Breast epithelium (tissue), 4 donors: ENCODE measurements around the gene ZC3H14. TPM values are rescaled to one million over a fixed set of nuclear protein-coding genes. Genes with fewer than 3 reads are reported as not detected.

Experiments used
- DNase-seq, 2 donors: peaks; one replicate each; pipeline ENCODE4 v3.0.0-alpha.2; 2019; ENCODE audit warnings: low spot score in 2 of 2
- H3K27ac ChIP-seq, 2 donors: fragments of 200-600 bp; sonication (generic) in 1 of 2; one replicate each; pipeline ENCODE4 v1.5.1; 2016 to 2019; ENCODE audit warnings: mild to moderate bottlenecking in 1 of 2
- H3K27me3 ChIP-seq, 2 donors: fragments of 200-600 bp; sonication (generic) in 1 of 2; one replicate each; pipeline versions ENCODE4 v1.5.1 to v1.6.0; 2017 to 2019; ENCODE audit warnings: control low read depth in 1 of 2, mild to moderate bottlenecking in 1 of 2
- H3K36me3 ChIP-seq: fragments of 200-600 bp; one replicate; pipeline ENCODE4 v1.5.1; 2019
- H3K4me1 ChIP-seq, 2 donors: fragments of 200-600 bp; sonication (generic); one replicate each; pipeline ENCODE4 v1.5.1; 2016 to 2019; ENCODE audit warnings: control low read depth in 1 of 2
- H3K4me3 ChIP-seq, 3 donors: fragments of 200-600 bp; sonication (generic); 1 replicate in 2 of 3; 2 replicates in 1 of 3; pipeline ENCODE4 v1.5.1; 2016 to 2019; ENCODE audit warnings: mild to moderate bottlenecking in 3 of 3, moderate library complexity in 2 of 3
- H3K9me3 ChIP-seq, 2 donors: fragments of 200-600 bp; sonication (generic) in 1 of 2; one replicate each; pipeline ENCODE4 v1.5.1; 2016 to 2019; ENCODE audit warnings: control low read depth in 1 of 2
- CTCF ChIP-seq, 3 donors: fragments of 450-650 bp; IDR thresholded peaks; one replicate each; pipeline ENCODE4 v1.5.1; 2016 to 2017; ENCODE audit warnings: antibody characterized with exemption in 3 of 3, mild to moderate bottlenecking in 3 of 3, moderate library complexity in 3 of 3
- POLR2A ChIP-seq: fragments of 450-650 bp; IDR thresholded peaks from one replicate; pipeline ENCODE4 v1.6.1; 2016; ENCODE audit warnings: antibody characterized with exemption, mild to moderate bottlenecking, moderate library complexity
- POLR2AphosphoS5 ChIP-seq, 3 donors: sonication (generic); formaldehyde crosslinking; IDR thresholded peaks; one replicate each; pipeline ENCODE4 v1.6.1; 2017; ENCODE audit warnings: antibody characterized with exemption in 3 of 3
- intact Hi-C: fragments of 100-400 bp; cut with DNase I; formaldehyde crosslinking; loops from one replicate; pipeline ENCODE4 v1.15.1; 2023; ENCODE audit warnings: low total_unique reads
- total RNA-seq, 3 donors: library from RNA; depleted of rRNA; stranded (reverse); fragments of >200 nt; gene quantifications; one replicate each; pipeline ENCODE4 v1.1.0, GENCODE V29; 2016

ZC3H14 gene
- total RNA-seq, 3 donors from 2014 or later, result 75.7 to 102 (median 76.7) TPM

GRCh38 chr14:88535813-88536212 is 27.0 kb upstream of the ZC3H14 start:
- Histone ChIP-seq H3K27me3 (no peaks in the 10 kb centered on the region), H3K9me3 (no peaks in the 10 kb centered on the region), H3K4me3 (no peak overlapping the region), H3K27ac (no peak overlapping the region), H3K36me3 (no peaks in the 10 kb centered on the region), H3K4me1 (no peaks in the 10 kb centered on the region)
- intact Hi-C loops, result no loop called here
- no peak for TF ChIP-seq CTCF (IDR thresholded peaks at IDR 0.05)
- TF ChIP-seq POLR2A, result no peak
- TF ChIP-seq POLR2AphosphoS5 (IDR thresholded peaks at IDR 0.05), result no peak
- no peak for DNase-seq

GRCh38 chr14:88541324-88541723 is 21.5 kb upstream of the ZC3H14 start:
- no peak overlapping the region for H3K27ac ChIP-seq
- intact Hi-C loops, result no loop called here
- no peak for DNase-seq
- H3K9me3 ChIP-seq, result no peaks in the 10 kb centered on the region
- TF ChIP-seq POLR2AphosphoS5 (IDR thresholded peaks at IDR 0.05), result no peak
- no peaks in the 10 kb centered on the region for H3K4me1 ChIP-seq
- H3K27me3 ChIP-seq, result no peaks in the 10 kb centered on the region
- no peaks in the 10 kb centered on the region for H3K36me3 ChIP-seq
- H3K4me3 ChIP-seq, result no peak overlapping the region

GRCh38 chr14:88542857-88543795 is 19.7 kb upstream of the ZC3H14 start:
- intact Hi-C loops, result no loop called here

GRCh38 chr14:88545256-88545655 is 17.6 kb upstream of the ZC3H14 start:
- Histone ChIP-seq H3K27ac (no peak overlapping the region), H3K4me1 (no peaks in the 10 kb centered on the region), H3K36me3 (no peaks in the 10 kb centered on the region), H3K27me3 (no peaks in the 10 kb centered on the region), H3K4me3 (no peak overlapping the region), H3K9me3 (no peaks in the 10 kb centered on the region)
- intact Hi-C loops, result no loop called here
- no peak for TF ChIP-seq CTCF (IDR thresholded peaks at IDR 0.05)
- no peak for TF ChIP-seq POLR2A
- TF ChIP-seq POLR2AphosphoS5 (IDR thresholded peaks at IDR 0.05), result no peak
- DNase-seq, result no peak

More at GRCh38 chr14:88542857-88543795, 19.7 kb upstream of the ZC3H14 start:
- Histone ChIP-seq H3K27me3 (no peaks in the 10 kb centered on the region), H3K4me1 (no peaks in the 10 kb centered on the region), H3K4me3 (no peak overlapping the region), H3K36me3 (no peaks in the 10 kb centered on the region), H3K9me3 (no peaks in the 10 kb centered on the region), H3K27ac (no peak overlapping the region)
- DNase-seq, result no peak
- TF ChIP-seq CTCF (IDR thresholded peaks at IDR 0.05) (no peak), POLR2AphosphoS5 (IDR thresholded peaks at IDR 0.05) (no peak), POLR2A (no peak)

- TF ChIP-seq POLR2A (no peak), CTCF (IDR thresholded peaks at IDR 0.05) (no peak), POLR2AphosphoS5 (IDR thresholded peaks at IDR 0.05) (no peak)
- intact Hi-C loops, result no loop called here
- no peaks in the 10 kb centered on the region for H3K4me1 ChIP-seq
- no peaks in the 10 kb centered on the region for H3K27me3 ChIP-seq
- no peak overlapping the region for H3K4me3 ChIP-seq
- H3K9me3 ChIP-seq, result no peaks in the 10 kb centered on the region
- no peak for DNase-seq
- H3K27ac ChIP-seq, result peak overlapping the region in 1 of 2 donors; percentile 11
- no peaks in the 10 kb centered on the region for H3K36me3 ChIP-seq
Measured at GRCh38 chr14:88546621-88547385, 16.0 kb upstream of the ZC3H14 start.
